Sigmoid colon (tissue), 7 donors: ENCODE measurements around the gene ASPG. TPM values are rescaled to one million over a fixed set of nuclear protein-coding genes. Genes with fewer than 3 reads are reported as not detected.
A peak's percentile ranks its signal among the peaks of the same experiment; 100 is the strongest.

Experiments used
- DNase-seq: peaks from one replicate; pipeline ENCODE4 v3.0.0-alpha.2; 2019
- H3K27ac ChIP-seq, 4 donors: fragments of 200-600 bp; sonication (generic); one replicate each; pipeline ENCODE4 v1.5.1; 2016 to 2019; ENCODE audit warnings: mild to moderate bottlenecking in 1 of 4
- H3K27me3 ChIP-seq, 3 donors: fragments of 200-600 bp; sonication (generic); one replicate each; pipeline ENCODE4 v1.5.1; 2019; ENCODE audit warnings: mild to moderate bottlenecking in 1 of 3
- H3K36me3 ChIP-seq, 4 donors: fragments of 200-600 bp; sonication (generic); one replicate each; pipeline ENCODE4 v1.5.1; 2016 to 2019
- H3K4me1 ChIP-seq, 4 donors: fragments of 200-600 bp; sonication (generic); one replicate each; pipeline ENCODE4 v1.5.1; 2017 to 2019
- H3K4me3 ChIP-seq, 4 donors: fragments of 200-600 bp; sonication (generic); one replicate each; pipeline ENCODE4 v1.5.1; 2017 to 2019; ENCODE audit warnings: mild to moderate bottlenecking in 2 of 4, moderate library complexity in 1 of 4
- H3K9me3 ChIP-seq, 4 donors: fragments of 200-600 bp in 3 of 4; sonication (generic) in 3 of 4; one replicate each; pipeline versions ENCODE4 v1.5.1 to v1.6.1; 2013 to 2019
- EP300 ChIP-seq, 4 donors: sonication (generic); formaldehyde crosslinking; IDR thresholded peaks; one replicate each; pipeline ENCODE4 v1.6.1; 2017; ENCODE audit warnings: antibody characterized with exemption in 4 of 4
- POLR2A ChIP-seq, 2 donors: fragments of 450-650 bp; IDR thresholded peaks; one replicate each; pipeline ENCODE4 v1.6.1; 2016; ENCODE audit warnings: antibody characterized with exemption in 2 of 2, mild to moderate bottlenecking in 2 of 2, moderate library complexity in 2 of 2
- POLR2AphosphoS5 ChIP-seq, 4 donors: sonication (generic); formaldehyde crosslinking; IDR thresholded peaks; one replicate each; pipeline ENCODE4 v1.6.1; 2017; ENCODE audit warnings: antibody characterized with exemption in 4 of 4
- WGBS, 2 donors: extraction: QIAGEN DNeasy Blood & Tissue Kit; methylation state at CpG; one replicate each; pipeline ENCODE4 v1.1.7; 2013; 5-methylcytosine and 5-hydroxymethylcytosine counted together
- intact Hi-C: fragments of 100-400 bp; cut with DNase I; formaldehyde crosslinking; loops from one replicate; pipeline ENCODE4 v1.15.1; 2023
- polyA plus RNA-seq, 3 donors: library from polyadenylated mRNA; stranded (reverse); fragments of 200-250 nt; gene quantifications; one replicate each; pipeline ENCODE4 v1.2.3, GENCODE V29; 2013
- total RNA-seq, 4 donors: library from RNA; depleted of rRNA; stranded (reverse); fragments of >200 nt; gene quantifications; one replicate each; pipeline ENCODE4 v1.1.0, GENCODE V29; 2016
- TF ChIP-seq, protein P1 (sequence below), 4 experiments: fragments of 450-650 bp in 3 of 4; fragments of 200-600 bp in 1 of 4; IDR thresholded peaks; one replicate each; pipeline ENCODE4 v1.5.1; 2016 to 2019; ENCODE audit warnings: antibody characterized with exemption in 4 of 4, mild to moderate bottlenecking in 3 of 4, moderate library complexity in 2 of 4
- donor health status: healthy with polysubstance abuse.
- donor health status: Bipolar disorder and iron deficiency.
- donor health status: healthy.

ASPG gene
- total and polyA plus RNA-seq, 7 donors = 0.14 to 24.6 (median 3.5) TPM; not detected in 1

DNA sequence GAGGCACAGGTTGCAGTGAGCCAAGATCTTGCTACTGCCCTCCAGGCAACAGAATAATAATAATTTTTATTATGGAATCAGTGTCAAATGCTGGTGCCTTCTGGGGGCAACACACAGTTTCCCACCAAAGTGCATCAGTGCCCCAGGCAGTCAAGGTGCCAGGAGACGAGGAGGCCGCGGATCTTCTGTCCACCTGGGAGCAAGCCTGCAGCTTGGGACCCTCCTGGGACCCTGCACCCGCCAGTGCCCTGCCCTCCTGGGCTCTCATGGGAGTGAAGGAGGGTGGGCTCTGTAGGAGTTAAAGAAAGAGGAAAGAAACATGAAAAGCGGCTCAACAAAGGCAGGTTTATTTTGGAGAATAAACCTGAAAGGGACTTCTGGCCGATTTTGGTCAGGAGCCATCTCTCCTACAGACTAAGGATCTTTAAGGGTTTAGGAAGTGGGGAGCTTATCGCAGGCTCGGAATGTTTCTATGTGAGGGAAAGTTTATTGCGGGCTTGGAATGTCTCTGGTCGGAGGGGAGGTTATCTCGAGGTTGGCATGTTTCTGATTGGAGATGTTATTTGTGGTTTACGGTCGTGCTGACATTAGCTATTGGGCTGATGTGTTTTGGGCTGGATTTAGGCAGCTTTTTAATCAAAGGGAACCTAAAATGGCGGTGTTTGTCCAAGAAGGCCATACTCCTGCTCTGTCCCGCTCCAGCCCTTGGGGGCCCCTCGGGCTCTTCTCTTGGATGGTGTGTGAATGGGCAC is 1.1 kb upstream of the ASPG start:
- Histone ChIP-seq H3K36me3 (no peaks in the 10 kb centered on the region), H3K27me3 (peaks cover 18 to 48% (median 27%) of the 10 kb centered on the region in 3 donors), H3K4me3 (no peak overlapping the region), H3K27ac (no peak overlapping the region), H3K9me3 (no peaks in the 10 kb centered on the region), H3K4me1 (peaks cover 0 to 11% (median 2%) of the 10 kb centered on the region in 4 donors)
- TF ChIP-seq EP300 (IDR thresholded peaks at IDR 0.05) = no peak
- TF ChIP-seq, protein P1, sequence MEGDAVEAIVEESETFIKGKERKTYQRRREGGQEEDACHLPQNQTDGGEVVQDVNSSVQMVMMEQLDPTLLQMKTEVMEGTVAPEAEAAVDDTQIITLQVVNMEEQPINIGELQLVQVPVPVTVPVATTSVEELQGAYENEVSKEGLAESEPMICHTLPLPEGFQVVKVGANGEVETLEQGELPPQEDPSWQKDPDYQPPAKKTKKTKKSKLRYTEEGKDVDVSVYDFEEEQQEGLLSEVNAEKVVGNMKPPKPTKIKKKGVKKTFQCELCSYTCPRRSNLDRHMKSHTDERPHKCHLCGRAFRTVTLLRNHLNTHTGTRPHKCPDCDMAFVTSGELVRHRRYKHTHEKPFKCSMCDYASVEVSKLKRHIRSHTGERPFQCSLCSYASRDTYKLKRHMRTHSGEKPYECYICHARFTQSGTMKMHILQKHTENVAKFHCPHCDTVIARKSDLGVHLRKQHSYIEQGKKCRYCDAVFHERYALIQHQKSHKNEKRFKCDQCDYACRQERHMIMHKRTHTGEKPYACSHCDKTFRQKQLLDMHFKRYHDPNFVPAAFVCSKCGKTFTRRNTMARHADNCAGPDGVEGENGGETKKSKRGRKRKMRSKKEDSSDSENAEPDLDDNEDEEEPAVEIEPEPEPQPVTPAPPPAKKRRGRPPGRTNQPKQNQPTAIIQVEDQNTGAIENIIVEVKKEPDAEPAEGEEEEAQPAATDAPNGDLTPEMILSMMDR (IDR thresholded peaks at IDR 0.05) = no peak
- TF ChIP-seq POLR2A (IDR thresholded peaks at IDR 0.05) = no peak
- TF ChIP-seq POLR2AphosphoS5 (IDR thresholded peaks at IDR 0.05) = no peak
- WGBS, 2 donors = 51 to 66% methylated on average over 16 of the region's 16 CpGs
- intact Hi-C loops = no loop called here
- no peak for DNase-seq

DNA sequence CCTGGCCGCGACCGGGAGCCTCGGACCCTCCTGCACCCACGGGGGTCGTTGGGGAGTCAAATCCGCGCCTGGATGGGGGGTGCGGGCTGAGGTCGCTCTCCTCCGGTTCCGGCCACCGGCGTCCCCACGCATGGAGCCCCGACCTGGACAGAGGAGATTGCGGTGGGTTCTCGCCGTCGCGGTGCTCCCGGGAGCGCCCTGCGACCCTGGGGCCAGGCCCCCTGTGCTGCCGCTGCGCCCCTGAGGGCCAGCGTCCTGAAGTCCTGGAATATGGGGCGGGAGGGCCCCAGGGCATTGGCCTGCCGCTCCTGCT is 345 bp downstream of the ASPG start:
- DNase-seq = no peak
- intact Hi-C loops = no loop called here
- Histone ChIP-seq H3K27me3 (peaks cover 18 to 48% (median 27%) of the 10 kb centered on the region in 3 donors), H3K4me1 (peaks cover 0 to 11% (median 2%) of the 10 kb centered on the region in 4 donors), H3K27ac (no peak overlapping the region), H3K9me3 (no peaks in the 10 kb centered on the region), H3K36me3 (no peaks in the 10 kb centered on the region), H3K4me3 (peak overlapping the region in 2 of 4 donors; percentile 17 to 24)
- 47 to 49% methylated on average over 29 of the region's 29 CpGs for WGBS, 2 donors
- TF ChIP-seq POLR2AphosphoS5 (IDR thresholded peaks at IDR 0.05) (no peak), EP300 (IDR thresholded peaks at IDR 0.05) (no peak), POLR2A (IDR thresholded peaks at IDR 0.05) (no peak)
- TF ChIP-seq, protein P1 (IDR thresholded peaks at IDR 0.05) = no peak

DNA sequence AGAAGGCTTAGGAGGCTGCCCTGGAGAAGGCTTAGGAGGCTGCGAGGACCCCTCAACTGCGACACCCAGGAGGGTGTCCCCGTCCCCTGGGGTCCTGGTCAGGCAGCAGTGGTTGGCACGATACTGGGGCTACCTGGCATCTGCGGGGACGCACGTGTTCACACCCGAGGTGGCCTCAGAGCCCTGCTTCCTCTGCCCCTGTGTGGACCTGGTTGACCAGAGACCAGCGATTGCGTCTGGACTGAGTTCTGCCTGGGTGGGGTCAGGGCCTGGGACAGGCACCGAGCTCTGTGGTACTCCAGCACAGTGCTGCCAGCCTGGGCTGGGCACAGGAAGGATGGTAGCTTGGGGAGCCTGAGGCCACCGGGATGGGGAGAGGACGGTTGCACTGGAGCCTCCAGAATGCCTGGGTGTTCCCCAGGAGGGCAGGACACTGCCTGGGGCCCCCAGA is 735 bp downstream of the ASPG start:
- peaks cover 0 to 11% (median 2%) of the 10 kb centered on the region in 4 donors for H3K4me1 ChIP-seq
- no peak overlapping the region for H3K27ac ChIP-seq

DNA sequence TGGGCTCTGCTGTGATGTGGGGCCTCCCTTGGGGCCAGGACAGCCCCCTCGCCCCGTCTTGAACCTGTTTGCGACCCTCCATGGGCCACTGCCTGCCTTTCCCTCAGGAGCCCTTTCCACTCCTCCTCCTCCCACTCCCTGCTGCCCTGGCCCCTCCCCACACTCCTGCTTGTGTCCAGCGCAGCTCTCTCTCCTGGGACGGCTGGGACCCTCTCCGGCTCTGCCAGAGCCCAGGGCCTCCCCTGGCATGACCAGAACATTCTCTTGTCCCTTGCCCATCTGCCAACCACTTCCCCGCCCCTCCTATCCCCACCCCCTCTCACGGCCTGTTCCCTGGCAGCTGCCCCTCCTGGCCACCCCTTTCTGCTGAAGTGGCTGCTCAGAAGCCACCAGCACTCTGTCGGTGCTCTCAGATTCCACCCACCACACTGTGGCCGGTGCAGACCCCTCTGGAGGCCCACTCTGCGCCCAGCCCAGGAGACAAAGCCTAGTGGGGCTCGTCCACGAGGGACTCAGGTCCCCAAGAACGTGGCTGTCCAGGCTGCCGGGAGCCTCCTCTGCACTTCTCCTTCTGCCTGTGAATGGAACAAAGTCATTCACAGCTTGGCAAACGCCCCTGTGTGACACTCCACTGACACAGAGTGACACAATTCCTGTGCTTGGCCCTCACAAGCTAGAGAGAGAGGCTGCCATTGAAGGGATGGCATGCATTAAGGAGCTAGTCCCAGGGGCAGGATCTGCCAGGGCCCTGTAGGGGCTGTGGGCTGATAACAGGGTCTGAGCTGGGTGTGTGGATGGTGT is 1.4 kb downstream of the ASPG start:
- DNase-seq = no peak
- Histone ChIP-seq H3K27ac (no peak overlapping the region), H3K4me1 (peaks cover 0 to 11% (median 2%) of the 10 kb centered on the region in 4 donors), H3K27me3 (peaks cover 18 to 48% (median 27%) of the 10 kb centered on the region in 3 donors), H3K9me3 (no peaks in the 10 kb centered on the region), H3K4me3 (no peak overlapping the region), H3K36me3 (no peaks in the 10 kb centered on the region)
- intact Hi-C loops = no loop called here
- 46 to 74% methylated on average over 16 of the region's 16 CpGs for WGBS, 2 donors
- TF ChIP-seq POLR2A (IDR thresholded peaks at IDR 0.05) (no peak), EP300 (IDR thresholded peaks at IDR 0.05) (no peak), POLR2AphosphoS5 (IDR thresholded peaks at IDR 0.05) (no peak)
- TF ChIP-seq, protein P1 (IDR thresholded peaks at IDR 0.05) = no peak

More for the DNA sequence above, 735 bp downstream of the ASPG start:
- no peak for TF ChIP-seq EP300 (IDR thresholded peaks at IDR 0.05)
- TF ChIP-seq POLR2AphosphoS5 (IDR thresholded peaks at IDR 0.05) = no peak
- no peak for TF ChIP-seq POLR2A (IDR thresholded peaks at IDR 0.05)
- intact Hi-C loops = no loop called here
- no peaks in the 10 kb centered on the region for H3K36me3 ChIP-seq
- no peak for DNase-seq
- H3K9me3 ChIP-seq = no peaks in the 10 kb centered on the region
- WGBS, 2 donors = 50 to 79% methylated on average over 13 of the region's 13 CpGs
- peaks cover 18 to 48% (median 27%) of the 10 kb centered on the region in 3 donors for H3K27me3 ChIP-seq
- no peak overlapping the region for H3K4me3 ChIP-seq

DNA sequence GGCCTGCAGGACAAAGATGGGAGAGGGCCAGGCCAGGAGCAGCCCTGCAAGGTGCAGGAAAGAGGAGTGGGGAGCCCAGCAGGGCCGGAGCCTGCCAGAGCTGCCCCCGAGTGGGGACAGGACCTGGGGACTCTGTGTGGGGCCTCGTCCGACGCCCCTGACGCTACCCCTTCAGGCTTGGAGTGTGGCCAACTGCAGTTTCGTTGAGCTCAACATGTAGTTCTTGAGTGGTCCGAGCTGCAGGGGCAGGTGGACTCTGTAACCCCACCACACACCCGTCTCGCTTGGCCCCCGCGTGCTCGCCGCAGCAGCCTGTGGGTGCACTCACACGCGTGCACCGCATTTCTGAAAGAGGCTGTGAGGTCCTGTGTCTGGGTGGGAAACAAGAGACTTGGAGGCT is 2.0 kb downstream of the ASPG start:
- no peak overlapping the region for H3K4me3 ChIP-seq
- intact Hi-C loops = no loop called here
- H3K36me3 ChIP-seq = no peaks in the 10 kb centered on the region
- 63 to 87% methylated on average over 17 of the region's 17 CpGs for WGBS, 2 donors
- H3K27ac ChIP-seq = no peak overlapping the region
- H3K27me3 ChIP-seq = peaks cover 18 to 51% (median 27%) of the 10 kb centered on the region in 3 donors
- TF ChIP-seq POLR2A (IDR thresholded peaks at IDR 0.05) (no peak), EP300 (IDR thresholded peaks at IDR 0.05) (no peak), POLR2AphosphoS5 (IDR thresholded peaks at IDR 0.05) (no peak)
- TF ChIP-seq, protein P1 (IDR thresholded peaks at IDR 0.05) = no peak
- peaks cover 0 to 11% (median 2%) of the 10 kb centered on the region in 4 donors for H3K4me1 ChIP-seq
- DNase-seq = no peak
- H3K9me3 ChIP-seq = no peaks in the 10 kb centered on the region
